ENCODE results near the gene RASGRP2. TPM values are rescaled to one million over a fixed set of nuclear protein-coding genes. Genes with fewer than 3 reads are reported as not detected.

Gene RASGRP2
- total and polyA plus RNA-seq, 2 donors (not counting 3 experiments of a cell fraction or from before 2014, with no cell fraction given), result 1.2 to 2.3 TPM

DNA sequence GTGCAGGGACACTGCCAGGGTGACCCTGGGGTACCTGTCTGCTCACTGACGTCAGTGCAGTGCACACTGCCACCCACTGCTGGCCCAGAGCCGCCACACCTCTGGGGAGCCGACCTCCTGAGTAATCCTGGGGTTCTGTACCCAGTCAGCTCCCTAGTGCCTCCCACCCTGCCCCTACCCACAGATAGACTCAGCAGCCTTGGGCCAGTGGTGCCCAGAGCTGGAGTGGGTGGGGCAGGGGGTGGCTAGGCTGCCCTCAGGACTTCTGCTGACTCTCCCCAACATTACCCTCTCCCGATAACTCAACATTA is 26.7 kb downstream of the RASGRP2 start:
- POLR2A ChIA-PET, result no interaction called here

More for the DNA sequence above, 26.7 kb downstream of the RASGRP2 start:
- Histone ChIP-seq H2AFZ (ENCODE audit: low read depth, low read length) (no peak overlapping the region), H3K4me2 (ENCODE audit: insufficient read depth, low read length) (no peak overlapping the region), H3K4me1 (ENCODE audit: control insufficient read depth, extremely low read depth, insufficient read depth, low read length) (no peaks in the 10 kb centered on the region), H3K9ac (replicated peaks; ENCODE audit: extremely low read depth, insufficient read depth, low read length) (no peak overlapping the region), H3K27ac (ENCODE audit: insufficient read depth, low read depth, low read length) (no peak overlapping the region), H3K36me3 (ENCODE audit: control insufficient read depth in 2 of 2, extremely low read depth in 1 of 2, insufficient read depth in 2 of 2, low read length in 2 of 2) (no peaks in the 10 kb centered on the region), H3K27me3 (ENCODE audit: control insufficient read depth in 2 of 2, insufficient read depth in 2 of 2, low read length in 2 of 2) (peaks cover 45 to 54% of the 10 kb centered on the region in 2 experiments), H3K9me1 (replicated peaks; ENCODE audit: control insufficient read depth, extremely low read depth, insufficient read depth, low read length) (no peaks in the 10 kb centered on the region), H4K20me1 (replicated peaks; ENCODE audit: control insufficient read depth, extremely low read depth, insufficient read depth, low read length) (no peaks in the 10 kb centered on the region), H3K4me3 (replicated peaks in 1 of 3; ENCODE audit: insufficient read depth in 1 of 3, low read depth in 1 of 3, low read length in 3 of 3) (no peak overlapping the region), H3K9me3 (replicated peaks; ENCODE audit: control insufficient read depth, insufficient read depth, low read length) (no peaks in the 10 kb centered on the region), H3K79me2 (ENCODE audit: control insufficient read depth, insufficient read depth, low read length) (no peaks in the 10 kb centered on the region)
- FAIRE-seq (no peak), DNase-seq (ENCODE audit: low read depth, low spot score) (no peak)
- intact Hi-C loops (cut with micrococcal nuclease), result no loop called here
- CTCF ChIA-PET, result interaction anchor here (1.0 kb wide), 1 partner anchor 28 kb away, joined by 3 read pairs; no protein-coding TSS in a partner anchor
- dilution Hi-C loops (cut with MboI; ENCODE audit: extremely low pct_ligation_motif_present, low sequenced_read_pairs), result no loop called here
- TF ChIP-seq FOS (IDR thresholded peaks at IDR 0.05; ENCODE audit: borderline replicate concordance, insufficient read depth, low read length) (no peak), EZH2 (IDR thresholded peaks at IDR 0.05; ENCODE audit: borderline replicate concordance, low read depth, low read length, severe bottlenecking) (no peak), GATA2 (IDR thresholded peaks at IDR 0.05; ENCODE audit: insufficient read depth, insufficient read length, low read depth, low read length) (no peak), MAX (IDR thresholded peaks at IDR 0.05; ENCODE audit: insufficient read depth, insufficient read length) (no peak), POLR2AphosphoS5 (IDR thresholded peaks at IDR 0.05; ENCODE audit: insufficient read depth, low read depth, low read length) (no peak), POLR2A (IDR thresholded peaks at IDR 0.05; ENCODE audit: low read depth, low read length) (no peak), CTCF (IDR thresholded peaks at IDR 0.05; ENCODE audit: extremely low read depth in 1 of 2, insufficient read depth in 1 of 2, low read depth in 1 of 2, low read length in 2 of 2) (no peak), JUN (IDR thresholded peaks at IDR 0.05; ENCODE audit: borderline replicate concordance, insufficient read depth, insufficient read length, low read depth) (no peak), MYC (IDR thresholded peaks at IDR 0.05; ENCODE audit: low read depth, low read length) (no peak)
- BruUV-seq (replicated peaks), result no TSS peak
